CD14-positive monocyte (primary cell): ENCODE measurements around the gene PLEKHA8. TPM values are rescaled to one million over a fixed set of nuclear protein-coding genes. Genes with fewer than 3 reads are reported as not detected.

Experiments used
- DNase-seq, 3 donors: peaks; one replicate each; pipeline ENCODE4 v3.0.0-alpha.2; 2011 to 2022
- H2AFZ ChIP-seq: 2 replicates; pipeline ENCODE4 v1.6.0; 2012; ENCODE audit warnings: mild to moderate bottlenecking, low read depth, low read length, inconsistent platforms; ENCODE audit not compliant: insufficient read depth, poor library complexity, severe bottlenecking
- H3K27ac ChIP-seq, 2 donors: 1 replicate in 1 of 2; 2 replicates in 1 of 2; pipeline ENCODE4 v1.5.1; 2012 to 2013; ENCODE audit warnings: low read length in 2 of 2, control low read depth in 1 of 2, inconsistent platforms in 1 of 2, low read depth in 1 of 2, mild to moderate bottlenecking in 1 of 2
- H3K27me3 ChIP-seq, 2 donors: one replicate each; pipeline versions ENCODE4 v1.6.0 to v1.6.1; 2011 to 2013; ENCODE audit warnings: low read length in 2 of 2; ENCODE audit not compliant: control insufficient read depth in 2 of 2, insufficient read depth in 2 of 2
- H3K36me3 ChIP-seq, 2 donors: replicated peaks in 1 of 2; 1 replicate in 1 of 2; 2 replicates in 1 of 2; pipeline versions ENCODE4 v1.5.1 to v1.6.1; 2012 to 2013; ENCODE audit warnings: low read length in 2 of 2, control low read depth in 1 of 2, inconsistent platforms in 1 of 2, mild to moderate bottlenecking in 1 of 2; ENCODE audit not compliant: insufficient read depth in 2 of 2, control insufficient read depth in 1 of 2
- H3K4me1 ChIP-seq, 2 donors: 1 replicate in 1 of 2; 2 replicates in 1 of 2; pipeline versions ENCODE4 v1.5.1 to v1.6.1; 2012 to 2013; ENCODE audit warnings: low read length in 2 of 2, control low read depth in 1 of 2, inconsistent platforms in 1 of 2, mild to moderate bottlenecking in 1 of 2, moderate library complexity in 1 of 2; ENCODE audit not compliant: insufficient read depth in 2 of 2, control insufficient read depth in 1 of 2
- H3K4me2 ChIP-seq: replicated peaks from 2 replicates; pipeline ENCODE3; 2012; ENCODE audit warnings: low read length, moderate library complexity, mild to moderate bottlenecking; ENCODE audit not compliant: poor library complexity, severe bottlenecking; ENCODE audit errors: extremely low read depth
- H3K4me3 ChIP-seq, 3 experiments: fragments of 200-600 bp in 1 of 3; sonication (generic) in 1 of 3; replicated peaks in 1 of 3; 1 replicate in 2 of 3; 2 replicates in 1 of 3; pipeline ENCODE4 v1.5.1; 2011 to 2013; ENCODE audit warnings: low read length in 3 of 3, mild to moderate bottlenecking in 3 of 3, control low read depth in 2 of 3, low read depth in 2 of 3, inconsistent platforms in 1 of 3, moderate library complexity in 1 of 3
- H3K79me2 ChIP-seq: 2 replicates; pipeline ENCODE4 v1.6.0; 2012; ENCODE audit warnings: mild to moderate bottlenecking, control low read depth, inconsistent platforms, low read length, moderate library complexity; ENCODE audit not compliant: insufficient read depth
- H3K9ac ChIP-seq: 2 replicates; pipeline ENCODE4 v1.6.0; 2017; ENCODE audit warnings: low read length, mild to moderate bottlenecking; ENCODE audit not compliant: insufficient read depth, poor library complexity, severe bottlenecking
- H3K9me3 ChIP-seq, 2 donors: replicated peaks in 1 of 2; 1 replicate in 1 of 2; 2 replicates in 1 of 2; pipeline versions ENCODE4 v1.5.1 to v1.6.1; 2012 to 2013; ENCODE audit warnings: low read length in 2 of 2, control low read depth in 1 of 2; ENCODE audit not compliant: control insufficient read depth in 1 of 2, insufficient read depth in 1 of 2
- H4K20me1 ChIP-seq: 2 replicates; pipeline ENCODE4 v1.6.0; 2012; ENCODE audit warnings: mild to moderate bottlenecking, low read length, control low read depth, moderate library complexity; ENCODE audit not compliant: insufficient read depth
- H3K27ac Mint-ChIP-seq, 7 donors: one replicate each; pipeline ENCODE4 v1.8.0; 2020; ENCODE audit warnings: mild to moderate bottlenecking in 7 of 7, mixed read lengths in 7 of 7, moderate library complexity in 6 of 7, inconsistent platforms in 2 of 7
- H3K27me3 Mint-ChIP-seq, 3 donors: one replicate each; pipeline ENCODE4 v1.8.0; 2021 to 2022; ENCODE audit warnings: low read depth in 3 of 3, mild to moderate bottlenecking in 3 of 3, mixed read lengths in 3 of 3, moderate library complexity in 3 of 3, inconsistent platforms in 1 of 3
- H3K36me3 Mint-ChIP-seq, 2 donors: one replicate each; pipeline ENCODE4 v1.8.0; 2020; ENCODE audit warnings: mixed read lengths in 2 of 2, inconsistent platforms in 1 of 2, mild to moderate bottlenecking in 1 of 2
- H3K4me1 Mint-ChIP-seq: one replicate; pipeline ENCODE4 v1.8.0; 2020; ENCODE audit warnings: mild to moderate bottlenecking, mixed read lengths
- H3K4me3 Mint-ChIP-seq, 2 donors: one replicate each; pipeline ENCODE4 v1.8.0; 2020; ENCODE audit warnings: mild to moderate bottlenecking in 2 of 2, mixed read lengths in 2 of 2, moderate library complexity in 1 of 2
- H3K9me3 Mint-ChIP-seq, 7 donors: one replicate each; pipeline ENCODE4 v1.8.0; 2020 to 2022; ENCODE audit warnings: mixed read lengths in 7 of 7, mild to moderate bottlenecking in 6 of 7, moderate library complexity in 6 of 7, inconsistent platforms in 2 of 7
- whole genome bisulfite sequencing: methylation state at CpG from one replicate; pipeline ENCODE4 v1.1.5; 2013; ENCODE audit warnings: missing lambda C conversion rate; ENCODE audit not compliant: insufficient coverage; 5-methylcytosine and 5-hydroxymethylcytosine counted together
- intact Hi-C, 2 donors: fragments of 100-400 bp; cut with micrococcal nuclease; formaldehyde crosslinking; loops; one replicate each; pipeline versions ENCODE4 v1.15.0 to v1.15.1; 2023
- polyA plus RNA-seq, 3 donors: library from polyadenylated mRNA; depleted of rRNA in 1 of 3; unstranded in 2 of 3; stranded (reverse) in 1 of 3; fragments of 300-500 nt in 2 of 3; fragments of >200 nt in 1 of 3; fragmentation: Illumina TruSeq in 2 of 3; gene quantifications; 1 replicate in 2 of 3; 2 replicates in 1 of 3; pipeline ENCODE4 v1.2.3, GENCODE V29; 2012 to 2021
- TF ChIP-seq, protein P1 (sequence below): fragments of 200-600 bp; IDR thresholded peaks from one replicate; pipeline ENCODE4 v1.8.0; 2022; ENCODE audit warnings: antibody characterized with exemption, mild to moderate bottlenecking

The PLEKHA8 gene
- polyA plus RNA-seq, 3 donors: 2.4 to 2.7 (median 2.6) TPM

- no peak overlapping the region for H3K27ac Mint-ChIP-seq
- H3K9me3 Mint-ChIP-seq: no peaks in the 10 kb centered on the region
- no peak for DNase-seq
- Histone ChIP-seq H3K4me1 (peaks cover 12% of the 10 kb centered on the region in 2 donors), H3K9me3 (no peaks in the 10 kb centered on the region), H3K27ac (no peak overlapping the region), H3K9ac (no peak overlapping the region), H3K27me3 (no peaks in the 10 kb centered on the region), H4K20me1 (no peaks in the 10 kb centered on the region), H3K4me3 (no peak overlapping the region), H3K79me2 (no peaks in the 10 kb centered on the region), H3K36me3 (no peaks in the 10 kb centered on the region), H2AFZ (no peak overlapping the region), H3K4me2 (no peak overlapping the region)
- TF ChIP-seq, protein P1, sequence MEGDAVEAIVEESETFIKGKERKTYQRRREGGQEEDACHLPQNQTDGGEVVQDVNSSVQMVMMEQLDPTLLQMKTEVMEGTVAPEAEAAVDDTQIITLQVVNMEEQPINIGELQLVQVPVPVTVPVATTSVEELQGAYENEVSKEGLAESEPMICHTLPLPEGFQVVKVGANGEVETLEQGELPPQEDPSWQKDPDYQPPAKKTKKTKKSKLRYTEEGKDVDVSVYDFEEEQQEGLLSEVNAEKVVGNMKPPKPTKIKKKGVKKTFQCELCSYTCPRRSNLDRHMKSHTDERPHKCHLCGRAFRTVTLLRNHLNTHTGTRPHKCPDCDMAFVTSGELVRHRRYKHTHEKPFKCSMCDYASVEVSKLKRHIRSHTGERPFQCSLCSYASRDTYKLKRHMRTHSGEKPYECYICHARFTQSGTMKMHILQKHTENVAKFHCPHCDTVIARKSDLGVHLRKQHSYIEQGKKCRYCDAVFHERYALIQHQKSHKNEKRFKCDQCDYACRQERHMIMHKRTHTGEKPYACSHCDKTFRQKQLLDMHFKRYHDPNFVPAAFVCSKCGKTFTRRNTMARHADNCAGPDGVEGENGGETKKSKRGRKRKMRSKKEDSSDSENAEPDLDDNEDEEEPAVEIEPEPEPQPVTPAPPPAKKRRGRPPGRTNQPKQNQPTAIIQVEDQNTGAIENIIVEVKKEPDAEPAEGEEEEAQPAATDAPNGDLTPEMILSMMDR: no peak
- WGBS: 95% methylated on average over 4 of the region's 7 CpGs
- H3K4me3 Mint-ChIP-seq: no peak overlapping the region
- H3K4me1 Mint-ChIP-seq: peaks cover 12% of the 10 kb centered on the region
- no peaks in the 10 kb centered on the region for H3K27me3 Mint-ChIP-seq
- H3K36me3 Mint-ChIP-seq: peaks cover 4 to 8% of the 10 kb centered on the region in 2 donors
- intact Hi-C loops: no loop called here
These were observed 122.5 kb downstream of the PLEKHA8 start for GRCh38 chr7:30150711-30151110.

- Mint-ChIP-seq H3K27me3 (no peaks in the 10 kb centered on the region), H3K9me3 (no peaks in the 10 kb centered on the region), H3K4me1 (peaks cover 28% of the 10 kb centered on the region), H3K36me3 (peaks cover 6 to 8% of the 10 kb centered on the region in 2 donors), H3K4me3 (no peak overlapping the region), H3K27ac (peak overlapping the region in 1 of 7 donors; percentile 8)
- Histone ChIP-seq H3K4me3 (no peak overlapping the region), H2AFZ (no peak overlapping the region), H3K4me2 (no peak overlapping the region), H3K36me3 (no peaks in the 10 kb centered on the region), H4K20me1 (no peaks in the 10 kb centered on the region), H3K9ac (no peak overlapping the region), H3K79me2 (no peaks in the 10 kb centered on the region), H3K27ac (no peak overlapping the region), H3K4me1 (peaks cover 11 to 12% of the 10 kb centered on the region in 2 donors), H3K27me3 (no peaks in the 10 kb centered on the region), H3K9me3 (no peaks in the 10 kb centered on the region)
- TF ChIP-seq, protein P1: no peak
- no peak for DNase-seq
- intact Hi-C loops: no loop called here
- no CpG with 5 or more reads among the region's 9 CpGs for WGBS
These were observed 125.9 kb downstream of the PLEKHA8 start for GRCh38 chr7:30154111-30154587.
